GM18505 (cell line): ENCODE measurements around the gene BRPF1.
"Not testable (repeated sequence)": the region's sequence is repeated elsewhere in the genome, so short reads cannot be mapped to it uniquely, and the experiment has no call there.

Experiments used
- ATAC-seq: cut with Tn5 transposase; IDR thresholded peaks from one replicate; pipeline ENCODE4 v1.9.1; 2021; ENCODE audit not compliant: unreplicated experiment
- POLR2A ChIP-seq: IDR thresholded peaks from 4 replicates; pipeline ENCODE4 v1.6.1; 2011; ENCODE audit warnings: borderline replicate concordance; ENCODE audit not compliant: insufficient read depth, insufficient read length; ENCODE audit errors: extremely low read depth

Gene BRPF1

GRCh38 chr3:9750556-9751411 lies 19.2 kb downstream of the BRPF1 start:
- TF ChIP-seq POLR2A: no peak

GRCh38 chr3:9754678-9755077 lies 23.1 kb downstream of the BRPF1 start:
- TF ChIP-seq POLR2A: no peak
- ATAC-seq: no peak

More at GRCh38 chr3:9750556-9751411, 19.2 kb downstream of the BRPF1 start:
- ATAC-seq: no peak

GRCh38 chr3:9757427-9757826 lies 25.9 kb downstream of the BRPF1 start:
- TF ChIP-seq POLR2A: no peak
- ATAC-seq: no peak

GRCh38 chr3:9760779-9761505 lies 29.4 kb downstream of the BRPF1 start:
- no peak for TF ChIP-seq POLR2A
- ATAC-seq: no peak

- no peak for ATAC-seq
- TF ChIP-seq POLR2A: no peak
Measured at GRCh38 chr3:9761919-9762318, 30.4 kb downstream of the BRPF1 start.

GRCh38 chr3:9762871-9763270 lies 31.3 kb downstream of the BRPF1 start:
- no peak for TF ChIP-seq POLR2A
- ATAC-seq: no peak

GRCh38 chr3:9765865-9766264 lies 34.3 kb downstream of the BRPF1 start:
- no peak for ATAC-seq
- no peak for TF ChIP-seq POLR2A

- TF ChIP-seq POLR2A: no peak
- no peak for ATAC-seq
Measured at GRCh38 chr3:9767418-9767817, 35.9 kb downstream of the BRPF1 start.

- ATAC-seq: no peak
Measured at GRCh38 chr3:9768141-9768775, 36.7 kb downstream of the BRPF1 start.

GRCh38 chr3:9769012-9769411 lies 37.5 kb downstream of the BRPF1 start:
- no peak for ATAC-seq
- TF ChIP-seq POLR2A: no peak

More at GRCh38 chr3:9768141-9768775, 36.7 kb downstream of the BRPF1 start:
- TF ChIP-seq POLR2A: no peak

- no peak for ATAC-seq
- TF ChIP-seq POLR2A: no peak
Measured at GRCh38 chr3:9769426-9770275, 38.1 kb downstream of the BRPF1 start, which contains the start of gene CAMK1. TSS of gene CAMK1 (minus strand) at chr3:9769947. CDS start at chr3:9767749, 2,198 bp downstream.

GRCh38 chr3:9770276-9770812 lies 38.8 kb downstream of the BRPF1 start:
- TF ChIP-seq POLR2A: no peak
- no peak for ATAC-seq

GRCh38 chr3:9771007-9771406 lies 39.5 kb downstream of the BRPF1 start:
- not testable (repeated sequence) for ATAC-seq
